PFSK-1 (cell line): ENCODE results near the gene KIF14.

Source experiments
- FOXP2 ChIP-seq: optimal IDR thresholded peaks from 2 replicates; pipeline ENCODE3; 2011; ENCODE audit warnings: borderline replicate concordance, control low read depth, inconsistent platforms; ENCODE audit not compliant: insufficient read depth; ENCODE audit errors: extremely low read length, extremely low read depth
- POLR2AphosphoS5 ChIP-seq: IDR thresholded peaks from 2 replicates; pipeline ENCODE4 v1.6.1; 2012; ENCODE audit warnings: low read depth, mild to moderate bottlenecking, control low read depth, low read length, moderate library complexity
- SIN3A ChIP-seq: IDR thresholded peaks from 2 replicates; pipeline ENCODE4 v1.6.1; 2012; ENCODE audit warnings: mild to moderate bottlenecking, low read length, moderate library complexity, borderline replicate concordance; ENCODE audit not compliant: insufficient read depth
- TAF1 ChIP-seq: IDR thresholded peaks from 2 replicates; pipeline ENCODE4 v1.6.1; 2012; ENCODE audit warnings: low read length, control low read depth, borderline replicate concordance; ENCODE audit not compliant: insufficient read depth
- TF ChIP-seq, protein P1 (sequence below), 2 experiments: IDR thresholded peaks; 2 replicates each; pipeline versions ENCODE4 v1.6.1 to v1.8.0; 2011 to 2012; ENCODE audit warnings: low read depth in 2 of 2, low read length in 2 of 2, control low read depth in 1 of 2, inconsistent platforms in 1 of 2, mild to moderate bottlenecking in 1 of 2, moderate library complexity in 1 of 2; ENCODE audit not compliant: insufficient read depth in 1 of 2

KIF14 gene

GRCh38 chr1:200624679-200625335, 4.3 kb upstream of the KIF14 start:
- TF ChIP-seq, protein P1, sequence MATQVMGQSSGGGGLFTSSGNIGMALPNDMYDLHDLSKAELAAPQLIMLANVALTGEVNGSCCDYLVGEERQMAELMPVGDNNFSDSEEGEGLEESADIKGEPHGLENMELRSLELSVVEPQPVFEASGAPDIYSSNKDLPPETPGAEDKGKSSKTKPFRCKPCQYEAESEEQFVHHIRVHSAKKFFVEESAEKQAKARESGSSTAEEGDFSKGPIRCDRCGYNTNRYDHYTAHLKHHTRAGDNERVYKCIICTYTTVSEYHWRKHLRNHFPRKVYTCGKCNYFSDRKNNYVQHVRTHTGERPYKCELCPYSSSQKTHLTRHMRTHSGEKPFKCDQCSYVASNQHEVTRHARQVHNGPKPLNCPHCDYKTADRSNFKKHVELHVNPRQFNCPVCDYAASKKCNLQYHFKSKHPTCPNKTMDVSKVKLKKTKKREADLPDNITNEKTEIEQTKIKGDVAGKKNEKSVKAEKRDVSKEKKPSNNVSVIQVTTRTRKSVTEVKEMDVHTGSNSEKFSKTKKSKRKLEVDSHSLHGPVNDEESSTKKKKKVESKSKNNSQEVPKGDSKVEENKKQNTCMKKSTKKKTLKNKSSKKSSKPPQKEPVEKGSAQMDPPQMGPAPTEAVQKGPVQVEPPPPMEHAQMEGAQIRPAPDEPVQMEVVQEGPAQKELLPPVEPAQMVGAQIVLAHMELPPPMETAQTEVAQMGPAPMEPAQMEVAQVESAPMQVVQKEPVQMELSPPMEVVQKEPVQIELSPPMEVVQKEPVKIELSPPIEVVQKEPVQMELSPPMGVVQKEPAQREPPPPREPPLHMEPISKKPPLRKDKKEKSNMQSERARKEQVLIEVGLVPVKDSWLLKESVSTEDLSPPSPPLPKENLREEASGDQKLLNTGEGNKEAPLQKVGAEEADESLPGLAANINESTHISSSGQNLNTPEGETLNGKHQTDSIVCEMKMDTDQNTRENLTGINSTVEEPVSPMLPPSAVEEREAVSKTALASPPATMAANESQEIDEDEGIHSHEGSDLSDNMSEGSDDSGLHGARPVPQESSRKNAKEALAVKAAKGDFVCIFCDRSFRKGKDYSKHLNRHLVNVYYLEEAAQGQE (IDR thresholded peaks at IDR 0.05; ENCODE audit: insufficient read depth in 1 of 2, low read depth in 2 of 2, low read length in 2 of 2), result no peak
- TF ChIP-seq POLR2AphosphoS5 (no peak), TAF1 (no peak), FOXP2 (no peak), SIN3A (no peak)

GRCh38 chr1:200619894-200620272, 668 bp downstream of the KIF14 start:
- TF ChIP-seq SIN3A (no peak), TAF1 (no peak), POLR2AphosphoS5 (no peak), FOXP2 (no peak)
- TF ChIP-seq, protein P1 (IDR thresholded peaks at IDR 0.05; ENCODE audit: insufficient read depth in 1 of 2, low read depth in 2 of 2, low read length in 2 of 2), result no peak

GRCh38 chr1:200610846-200611245, 9.7 kb downstream of the KIF14 start:
- TF ChIP-seq, protein P1 (IDR thresholded peaks at IDR 0.05; ENCODE audit: insufficient read depth in 1 of 2, low read depth in 2 of 2, low read length in 2 of 2), result no peak
- TF ChIP-seq FOXP2 (no peak), TAF1 (no peak), SIN3A (no peak), POLR2AphosphoS5 (no peak)

- TF ChIP-seq POLR2AphosphoS5 (no peak), FOXP2 (no peak), TAF1 (no peak), SIN3A (no peak)
- TF ChIP-seq, protein P1 (IDR thresholded peaks at IDR 0.05; ENCODE audit: insufficient read depth in 1 of 2, low read depth in 2 of 2, low read length in 2 of 2), result no peak
These were observed 17.9 kb downstream of the KIF14 start for GRCh38 chr1:200602632-200603031.
